AML-193 (cell line): ENCODE results near the gene ANKS6.

ENCODE experiments used
- DNase-seq, 2 experiments: peaks; one replicate each; lab custom pipeline; 2025; lab: John Stamatoyannopoulos, UW

ANKS6 gene

DNA sequence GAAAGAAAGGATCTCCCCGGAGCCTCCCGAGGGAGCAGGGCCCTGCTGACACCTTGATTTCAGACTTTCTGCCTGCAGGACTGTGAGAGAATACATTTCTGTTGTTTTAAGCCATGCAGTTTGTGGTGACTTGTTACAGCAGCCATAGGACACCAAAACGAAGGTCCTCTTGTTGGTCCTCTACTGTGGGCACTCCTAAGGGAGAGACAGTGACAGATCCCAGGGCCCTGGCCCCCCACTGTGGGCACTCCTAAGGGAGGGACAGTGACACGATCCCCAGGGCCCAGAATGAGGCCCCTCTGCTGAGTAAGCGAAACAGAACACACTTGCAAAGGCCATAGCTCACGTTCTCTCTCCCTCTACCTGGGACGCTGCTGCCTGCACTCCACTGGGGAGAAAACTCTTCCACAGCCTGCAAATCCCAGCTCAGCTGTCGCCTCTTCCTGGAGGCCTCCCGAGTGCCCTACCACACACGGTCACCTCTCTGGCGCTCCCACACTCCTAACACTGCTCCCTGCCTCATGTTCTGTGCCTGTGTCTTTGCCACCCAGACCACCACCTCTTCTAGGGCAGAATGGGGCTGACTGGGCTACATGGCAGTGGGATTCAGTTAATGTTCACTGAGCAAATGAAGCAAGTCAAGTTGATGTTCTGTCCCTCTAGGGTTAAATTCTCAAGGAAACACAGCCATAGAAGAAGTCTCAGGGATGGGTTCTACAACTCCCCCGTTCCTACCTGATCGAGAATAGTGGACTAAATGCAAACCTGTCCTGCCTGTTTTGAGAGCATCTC, 23.8 kb downstream of the ANKS6 start:
- DNase-seq: no peak

DNA sequence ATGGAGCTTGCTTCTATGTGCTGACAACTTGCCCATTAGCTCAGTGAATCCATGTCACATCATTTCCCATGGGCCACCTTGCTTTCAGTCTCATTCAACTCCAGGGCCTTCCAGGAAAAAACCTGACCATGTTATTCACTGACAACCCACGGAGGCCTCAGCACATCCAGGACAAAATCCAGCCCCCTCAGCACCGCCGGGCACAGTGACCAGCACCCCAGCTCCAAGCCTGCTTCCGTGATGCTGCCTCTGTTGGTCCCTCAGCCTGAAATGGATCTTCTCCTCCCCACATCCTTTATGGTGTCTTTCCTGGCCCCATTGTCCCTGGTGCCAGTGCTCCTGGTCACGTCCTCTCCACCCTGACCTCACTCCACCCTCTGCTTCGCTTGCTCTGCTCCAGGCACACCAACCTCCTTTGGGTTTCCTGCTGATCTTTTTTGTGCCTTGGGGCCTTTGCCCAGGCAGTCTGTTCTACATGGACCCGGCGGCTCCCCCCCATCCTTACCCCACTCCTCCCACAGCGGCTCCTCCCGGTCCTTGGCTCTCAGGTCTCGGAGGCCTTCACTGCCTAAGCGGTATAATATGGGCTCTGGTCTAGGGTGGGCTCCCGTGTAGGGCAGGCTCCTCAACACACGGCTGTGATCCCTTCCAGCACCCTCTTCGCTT, 25.0 kb downstream of the ANKS6 start:
- no peak for DNase-seq

DNA sequence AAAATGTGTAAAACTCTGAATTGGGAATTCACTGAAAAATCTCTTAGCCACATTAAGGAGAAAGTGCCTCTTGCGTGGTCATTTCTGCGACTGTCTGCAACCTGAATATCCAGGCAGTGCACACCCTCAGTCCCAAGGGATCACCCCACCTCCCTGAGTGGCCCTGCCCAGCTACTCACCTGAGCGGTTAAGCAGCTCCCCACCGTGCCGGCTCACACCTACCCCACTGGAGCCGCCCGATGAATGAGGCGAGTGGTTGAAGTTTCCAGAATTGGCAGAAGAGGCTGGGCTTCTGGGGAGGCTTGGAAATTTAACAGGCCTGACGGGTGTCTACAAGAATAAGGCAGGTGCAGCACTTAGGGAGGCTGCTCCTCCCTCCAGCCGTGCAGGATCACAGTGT, 25.6 kb downstream of the ANKS6 start:
- no peak for DNase-seq

DNA sequence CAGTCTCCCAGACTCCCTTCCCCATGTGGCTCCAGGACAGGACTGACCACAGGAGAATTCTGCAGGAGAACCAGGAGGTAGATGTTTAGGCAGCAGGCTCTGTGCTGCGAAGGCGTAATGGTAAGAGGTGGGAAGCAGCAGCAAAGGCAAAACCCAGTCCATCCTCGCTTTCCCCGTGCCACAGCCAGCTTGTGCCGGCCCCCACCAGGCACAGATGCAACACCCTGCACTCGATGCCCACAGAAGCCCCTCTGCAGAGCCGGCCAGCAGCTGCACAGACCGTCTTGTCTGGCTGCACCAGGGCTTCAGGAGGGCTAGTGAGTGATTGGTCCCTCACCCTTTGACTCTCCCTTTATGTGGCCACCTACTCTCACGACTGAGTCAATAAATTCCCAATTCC, 28.0 kb downstream of the ANKS6 start:
- DNase-seq: no peak

DNA sequence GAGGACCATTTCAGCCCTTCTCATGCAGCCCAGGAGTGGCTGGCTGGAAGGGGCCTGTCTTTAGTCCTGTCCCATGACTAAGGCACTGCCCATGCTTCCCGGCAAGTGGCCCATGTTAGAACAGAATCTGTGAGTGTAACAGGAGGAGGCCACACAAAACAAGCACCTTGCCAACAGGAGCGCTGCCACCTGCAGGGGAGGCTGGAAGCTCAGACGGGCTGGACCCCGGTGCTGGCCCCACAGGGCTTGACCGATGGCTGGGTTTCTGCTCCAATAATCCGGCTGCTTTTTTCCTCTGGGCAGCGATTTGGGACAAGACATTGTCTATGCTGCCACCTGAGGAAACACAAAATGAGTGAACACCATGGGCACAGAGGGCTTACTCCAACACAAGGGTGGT, 28.4 kb downstream of the ANKS6 start:
- DNase-seq: no peak

DNA sequence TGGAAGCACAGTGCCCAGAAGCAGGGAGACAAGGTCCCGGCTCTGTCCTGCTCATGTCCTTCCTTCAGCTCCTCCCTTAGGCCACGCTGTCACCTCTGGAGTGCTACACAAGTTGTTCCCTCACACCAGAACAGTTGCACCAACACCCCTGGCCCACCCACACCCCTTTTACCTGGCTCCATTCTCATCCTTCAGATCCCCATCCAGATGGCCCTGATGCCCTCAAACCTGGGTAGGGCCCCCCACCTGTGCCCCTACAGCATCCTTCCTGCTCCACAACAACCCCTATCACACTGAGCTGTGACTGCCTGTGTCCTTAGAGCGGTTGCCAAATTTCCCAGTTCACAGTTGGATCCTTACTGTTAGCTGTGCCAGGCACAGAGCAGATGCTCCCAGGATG, 29.2 kb downstream of the ANKS6 start:
- DNase-seq: no peak

DNA sequence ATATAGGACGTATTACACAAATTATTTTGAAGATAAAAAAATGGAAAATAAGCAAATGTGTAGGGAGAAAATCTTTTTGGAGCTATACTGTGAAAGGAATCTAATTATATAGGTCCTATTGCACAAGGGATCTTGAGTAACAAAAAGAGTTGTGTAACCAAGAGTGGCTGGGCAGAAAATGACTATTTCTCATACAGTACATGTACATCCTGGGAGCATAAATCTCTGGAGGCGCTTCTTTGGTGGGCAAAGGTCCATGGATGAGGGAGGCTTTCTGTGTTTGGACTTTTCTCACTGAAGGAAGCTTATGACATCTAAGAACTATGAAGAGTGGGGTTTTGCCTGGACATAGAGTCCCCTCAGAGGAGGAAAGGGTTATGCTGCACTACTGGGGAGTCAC, 29.8 kb downstream of the ANKS6 start:
- DNase-seq: peak; percentile 37 to 53

DNA sequence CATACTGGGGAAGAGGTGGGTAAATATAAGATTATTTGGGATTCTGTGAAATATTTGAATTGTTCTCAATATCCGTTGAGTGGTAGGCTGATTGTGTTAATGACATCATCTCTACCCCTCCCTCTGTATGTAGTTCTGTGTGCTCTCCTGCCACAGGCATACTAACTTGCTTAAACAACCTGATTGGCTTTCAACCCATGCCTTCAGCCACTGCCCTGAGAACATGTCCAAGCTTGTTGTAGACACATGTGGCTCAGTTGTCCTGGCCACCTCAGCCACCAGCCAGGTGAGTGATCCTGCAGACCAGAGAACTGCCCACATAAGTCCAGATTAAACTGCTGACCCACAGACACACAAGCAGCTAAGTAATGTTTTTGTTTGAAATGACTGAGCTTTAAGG, 31.1 kb downstream of the ANKS6 start:
- DNase-seq: no peak

DNA sequence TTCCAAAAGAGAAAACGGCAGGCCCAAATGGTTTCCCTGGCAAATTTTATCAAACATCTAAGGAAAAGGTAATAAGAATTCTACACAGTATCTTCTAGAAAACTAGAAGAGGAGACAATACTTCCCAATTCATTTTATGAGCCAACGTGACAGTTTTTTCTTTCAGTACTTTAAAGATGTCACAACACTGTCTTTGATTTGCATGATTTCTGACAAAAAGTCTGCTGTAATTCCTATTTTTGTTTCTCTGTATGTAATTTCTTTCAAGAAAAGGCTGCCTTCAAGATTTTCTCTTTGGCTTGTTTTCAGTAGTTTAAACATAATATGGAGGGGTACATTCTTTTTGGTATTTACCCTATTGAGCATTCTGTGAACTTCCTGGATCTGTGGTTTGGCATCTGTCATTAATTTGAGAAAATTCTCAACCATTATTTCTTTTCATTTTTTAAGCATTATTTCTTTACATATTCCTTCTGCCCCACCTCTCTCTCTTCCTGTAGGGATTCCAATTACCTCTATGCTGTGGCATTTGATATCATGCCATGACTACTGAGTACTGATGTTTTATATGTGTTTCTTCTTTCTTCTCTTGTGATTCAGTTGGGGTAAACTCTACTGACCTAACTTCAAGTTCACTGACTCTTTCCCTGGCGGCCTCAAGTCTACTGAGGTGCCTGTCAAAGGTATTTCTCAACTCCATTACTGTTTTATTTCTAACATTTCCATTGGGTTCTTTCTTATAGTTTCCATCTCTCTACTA, 32.2 kb downstream of the ANKS6 start:
- DNase-seq: no peak

DNA sequence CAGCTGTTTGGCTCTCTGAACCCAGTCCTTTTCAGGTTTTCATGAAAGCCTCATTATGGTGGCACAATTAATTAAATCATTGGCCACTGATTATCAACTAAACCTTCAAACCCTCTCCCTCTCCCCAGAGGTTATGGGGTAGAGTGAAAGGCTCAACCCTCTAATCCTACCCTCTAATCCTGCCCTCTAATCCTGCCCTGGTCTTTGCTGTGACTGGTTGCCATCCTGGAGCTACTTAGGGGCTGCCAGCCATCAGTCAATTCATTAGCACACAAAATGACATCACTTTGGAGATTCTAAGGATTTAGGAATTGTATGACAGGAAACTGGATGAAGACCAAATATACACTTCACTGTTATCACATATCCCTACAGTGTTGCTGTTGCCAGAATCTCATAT, 36.1 kb downstream of the ANKS6 start:
- DNase-seq: no peak

DNA sequence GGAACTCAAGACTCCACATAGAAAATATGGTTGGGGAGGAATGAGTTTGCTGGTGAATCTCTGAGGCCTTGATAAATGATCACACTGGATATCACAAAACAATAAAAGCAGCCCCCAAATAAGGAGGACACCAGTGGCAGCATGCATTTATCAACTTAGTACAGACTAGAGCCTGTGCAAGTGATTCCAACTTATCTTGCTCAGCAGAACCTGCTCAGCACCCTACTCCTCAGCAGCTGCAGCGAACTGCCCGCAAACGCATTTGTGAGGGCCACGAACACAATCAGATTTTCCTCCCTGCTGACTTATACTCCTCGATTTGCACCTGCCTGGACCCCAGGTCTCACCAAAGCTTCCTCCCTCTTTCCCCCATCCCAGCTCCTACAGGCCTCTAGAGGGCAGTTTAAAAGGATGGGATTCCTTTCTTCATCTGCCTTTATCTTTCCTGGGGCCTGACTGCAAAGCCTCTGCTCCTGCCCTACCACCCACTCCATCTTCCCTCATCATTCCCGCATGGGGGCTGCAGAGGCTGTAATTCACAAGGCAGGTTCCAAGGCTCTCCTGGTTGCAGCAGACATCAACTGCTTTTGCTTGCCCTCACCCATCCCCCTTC, 41.2 kb downstream of the ANKS6 start:
- no peak for DNase-seq

DNA sequence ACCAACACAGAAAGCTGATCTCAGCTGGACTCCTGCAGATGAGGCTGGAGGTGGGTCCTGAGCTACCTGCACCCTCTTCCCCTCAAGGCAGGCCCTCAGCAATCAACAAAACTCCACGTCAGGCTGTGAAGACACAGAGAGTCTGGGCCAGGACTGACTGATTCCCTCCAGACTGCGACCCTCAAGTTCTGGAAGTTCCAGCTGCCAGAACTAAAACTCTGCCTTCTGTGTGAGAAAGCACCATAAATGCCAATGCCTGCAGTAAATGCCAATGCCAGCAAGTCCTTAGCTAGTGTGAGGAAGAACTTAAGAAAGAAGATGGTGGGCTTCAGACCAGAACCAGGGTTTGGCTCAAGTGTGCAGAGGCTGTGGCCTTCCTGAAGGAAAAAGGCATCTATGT, 45.1 kb downstream of the ANKS6 start:
- no peak for DNase-seq

DNA sequence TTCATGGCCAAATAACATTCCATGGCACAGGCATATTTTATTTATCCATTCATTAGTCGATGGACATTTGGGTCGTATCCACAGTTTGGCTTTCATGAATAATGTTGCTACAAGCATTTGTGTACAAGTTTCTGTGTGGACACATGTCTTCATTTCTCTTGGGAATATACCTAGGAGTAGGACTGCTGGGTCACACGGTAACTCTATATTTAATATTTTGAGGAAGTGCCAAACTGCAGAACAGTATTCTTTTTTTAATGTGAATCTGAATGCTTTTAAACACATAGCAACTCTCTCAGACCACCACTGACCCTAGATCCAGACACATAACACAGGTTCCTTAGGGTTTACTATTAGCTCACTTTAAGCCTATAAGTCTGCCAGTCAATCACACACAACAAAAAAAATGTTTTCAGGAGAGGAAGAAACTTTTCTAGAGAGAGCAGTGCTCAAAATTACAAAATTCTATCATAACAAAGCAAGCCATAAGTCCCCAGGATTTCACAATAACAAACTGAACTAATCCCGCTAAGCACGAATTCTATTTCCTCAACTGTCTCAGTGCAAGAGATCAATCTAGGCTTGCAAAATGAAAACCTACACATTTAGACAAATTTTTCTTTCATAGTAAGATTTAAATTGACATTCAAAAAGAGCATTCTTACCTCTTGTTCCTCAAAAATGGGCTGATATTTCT, 45.8 kb downstream of the ANKS6 start:
- DNase-seq: peak; percentile 63 to 64

DNA sequence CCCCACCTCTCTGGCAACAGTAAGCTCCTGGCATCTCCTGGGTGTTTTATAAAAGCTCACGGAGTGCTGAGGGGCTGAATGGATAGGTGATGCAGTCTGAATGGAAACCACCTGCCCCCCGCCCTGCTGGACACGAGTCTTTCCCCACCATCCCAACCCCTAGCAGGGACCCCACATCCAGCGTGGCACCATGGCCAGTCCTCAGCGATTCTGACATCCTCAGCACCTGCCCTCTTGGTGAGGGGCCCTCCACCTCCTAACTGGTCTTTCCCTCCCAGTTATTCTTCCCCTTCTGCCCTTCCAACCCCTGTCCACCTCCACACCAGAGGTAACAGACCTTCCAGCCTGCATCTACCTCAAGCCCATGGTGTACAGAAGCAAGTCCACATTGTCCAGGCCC, 48.9 kb downstream of the ANKS6 start:
- no peak for DNase-seq

DNA sequence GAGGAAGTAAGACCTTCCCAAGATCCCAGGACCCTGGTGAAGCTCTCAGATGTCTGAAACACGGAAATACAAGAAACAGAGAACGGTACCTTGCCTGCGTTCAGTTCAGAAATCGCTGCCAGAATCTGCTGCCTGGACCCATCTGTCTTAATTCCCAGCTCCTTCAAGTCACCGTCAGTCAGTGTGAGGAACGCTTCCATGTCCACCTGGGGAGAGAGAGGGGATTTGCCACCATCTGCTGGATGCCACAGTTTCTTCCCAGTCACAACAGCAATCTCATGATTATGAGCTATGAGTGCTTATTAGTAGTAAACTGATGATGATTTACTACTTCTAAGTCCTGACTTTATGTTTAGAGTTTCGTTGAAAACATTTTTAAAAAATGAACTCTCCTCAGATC, 50.9 kb downstream of the ANKS6 start:
- no peak for DNase-seq

DNA sequence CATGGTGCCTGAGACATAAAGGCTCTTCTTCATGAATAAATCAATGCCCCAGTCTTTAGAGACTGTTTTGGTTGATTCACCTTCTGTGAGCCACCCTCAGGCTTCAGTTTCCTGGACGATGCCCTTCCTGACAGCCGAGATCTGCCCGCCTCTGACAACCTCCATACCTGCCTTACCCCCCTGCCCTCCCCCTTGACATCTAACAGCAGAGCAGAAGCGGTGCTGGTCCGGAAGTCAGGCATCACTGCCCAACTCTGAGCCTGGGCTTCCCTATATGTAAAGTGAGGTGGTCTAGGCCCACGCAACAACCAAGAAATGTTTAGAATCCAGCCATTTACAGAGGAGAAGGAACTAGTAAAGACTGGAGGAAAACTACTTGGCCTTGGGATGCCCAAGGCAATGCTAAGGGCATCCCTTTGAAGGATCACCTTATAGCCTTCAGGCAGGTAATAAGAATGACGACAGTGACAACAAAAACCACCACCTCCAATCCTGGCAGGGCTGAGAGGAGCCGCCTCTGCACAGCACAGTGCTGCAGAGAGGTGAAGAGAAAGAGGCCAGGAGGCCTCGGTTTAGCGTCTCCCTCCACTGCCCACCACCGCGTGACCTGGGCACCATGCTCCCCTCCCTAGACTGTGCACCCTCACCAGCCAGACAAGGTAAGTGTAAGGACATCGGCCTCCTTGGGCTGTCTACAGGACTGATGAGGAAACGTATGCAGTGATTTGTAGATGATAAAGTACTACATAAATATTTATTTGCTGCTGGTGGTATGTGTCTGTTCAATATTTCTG, 52.3 kb downstream of the ANKS6 start:
- DNase-seq: no peak

DNA sequence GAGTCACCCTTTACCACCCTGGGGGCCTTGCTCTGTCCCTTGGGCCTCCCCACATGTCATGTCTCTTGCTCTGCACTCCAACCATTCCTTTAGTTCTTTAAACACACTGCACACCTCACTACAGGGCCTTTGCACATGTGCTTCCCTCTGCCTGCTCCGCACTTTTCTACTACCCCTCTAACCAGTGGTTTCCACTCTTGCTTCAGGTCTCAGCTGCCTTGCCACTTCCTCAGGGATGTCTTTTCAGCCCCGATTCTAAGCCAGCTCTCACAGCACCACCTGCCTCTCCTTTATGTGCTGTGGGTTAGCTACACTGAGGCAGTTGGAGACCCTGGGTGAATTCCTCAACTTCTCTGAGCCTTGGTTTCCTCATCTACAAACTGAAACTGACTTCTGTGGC, 53.0 kb downstream of the ANKS6 start:
- DNase-seq: no peak

DNA sequence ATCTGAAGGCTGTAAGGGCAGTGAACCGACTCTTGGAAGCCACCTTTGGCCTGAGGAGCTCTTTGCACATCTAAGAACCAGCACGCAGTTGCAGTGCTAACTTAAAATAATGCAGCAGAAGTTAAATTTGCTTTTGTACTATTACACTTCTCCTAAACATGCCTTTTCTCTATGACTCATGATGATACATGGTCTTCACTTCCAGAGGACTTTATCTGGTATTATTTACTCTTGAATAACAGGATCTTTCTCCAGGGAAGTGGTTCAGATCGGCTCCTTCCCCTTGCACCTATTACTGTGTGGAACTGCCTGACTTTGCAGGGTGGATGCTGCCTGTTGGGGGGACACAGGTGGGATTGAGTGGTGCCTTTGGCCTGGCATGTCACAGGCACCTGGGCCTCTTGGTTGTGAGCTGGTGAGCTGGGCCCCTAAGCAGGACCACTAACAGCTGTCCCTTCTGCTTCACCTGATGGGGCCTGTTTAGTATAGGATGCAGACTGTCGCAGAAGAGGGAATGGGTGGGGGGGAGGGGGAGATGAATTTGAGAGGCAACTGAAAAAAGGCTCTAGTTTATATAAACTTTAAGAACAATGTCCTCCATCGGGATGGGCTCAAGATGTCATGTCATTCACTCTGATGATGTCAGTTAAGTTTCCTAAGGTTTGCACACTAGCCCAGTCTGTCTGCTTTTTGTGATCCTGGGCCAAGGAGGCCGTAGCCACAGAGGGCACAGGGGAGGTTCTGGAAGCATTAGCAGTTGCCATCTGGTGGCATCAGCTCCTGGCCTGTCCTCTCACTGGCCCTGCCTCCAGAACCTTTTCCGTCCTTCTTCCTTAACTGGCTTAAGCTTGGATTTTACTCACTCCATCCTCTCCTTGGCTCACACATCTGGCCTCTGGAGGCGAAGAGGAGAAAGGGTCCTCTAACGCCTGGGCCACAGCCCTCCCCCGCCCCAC, 53.8 kb downstream of the ANKS6 start:
- DNase-seq: no peak

DNA sequence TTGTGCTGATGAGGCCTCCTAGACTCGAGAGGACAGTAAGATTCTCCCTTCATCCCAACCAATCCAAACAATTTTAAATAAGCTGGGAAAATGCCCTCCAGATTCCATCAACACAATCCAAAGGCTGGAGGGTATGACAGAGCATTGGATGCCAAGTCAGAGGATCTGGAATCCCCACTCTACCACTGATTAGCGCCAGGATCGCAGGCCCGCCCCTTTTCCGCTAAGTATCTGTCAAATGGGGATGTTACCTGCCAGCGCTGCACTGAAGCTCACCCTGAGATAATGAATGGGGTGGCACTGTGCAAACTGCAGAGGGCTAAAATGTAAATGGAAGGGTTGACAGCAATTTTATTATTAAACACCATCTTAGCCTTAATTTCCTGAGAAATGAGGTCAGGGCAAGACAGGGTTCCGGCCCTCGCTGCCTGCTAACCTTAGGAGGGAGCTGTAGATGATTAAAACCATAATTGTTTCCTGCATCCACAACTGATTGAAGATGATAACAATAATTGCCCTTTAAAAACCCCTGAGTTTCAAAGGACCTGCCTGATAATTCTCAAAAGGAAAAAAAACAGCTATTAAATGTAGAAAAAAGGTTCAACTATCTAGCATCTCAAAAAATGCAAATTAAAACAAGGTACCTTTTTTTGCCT, 56.0 kb downstream of the ANKS6 start:
- no peak for DNase-seq

DNA sequence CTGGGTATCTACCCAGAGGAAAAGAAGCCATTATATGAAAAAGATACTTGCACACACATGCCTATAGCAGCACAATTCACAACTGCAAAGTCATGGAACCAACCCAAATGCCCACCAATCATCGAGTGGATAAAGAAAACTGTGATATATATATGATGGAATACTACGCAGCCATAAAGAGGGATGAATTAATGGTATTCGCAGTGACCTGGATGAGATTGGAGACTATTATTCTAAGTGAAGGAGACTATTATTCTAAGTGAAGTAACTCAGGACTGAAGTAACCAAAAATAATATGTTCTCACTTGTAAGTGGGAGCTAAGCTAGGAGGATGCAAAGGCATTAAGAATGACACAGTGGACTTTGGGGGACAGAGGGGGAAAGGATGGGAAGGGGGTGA, 57.6 kb downstream of the ANKS6 start:
- no peak for DNase-seq
